Measurements from ENCODE around the gene ASB9.
A peak's percentile ranks its signal among the peaks of the same experiment; 100 is the strongest.

ASB9 gene

DNA sequence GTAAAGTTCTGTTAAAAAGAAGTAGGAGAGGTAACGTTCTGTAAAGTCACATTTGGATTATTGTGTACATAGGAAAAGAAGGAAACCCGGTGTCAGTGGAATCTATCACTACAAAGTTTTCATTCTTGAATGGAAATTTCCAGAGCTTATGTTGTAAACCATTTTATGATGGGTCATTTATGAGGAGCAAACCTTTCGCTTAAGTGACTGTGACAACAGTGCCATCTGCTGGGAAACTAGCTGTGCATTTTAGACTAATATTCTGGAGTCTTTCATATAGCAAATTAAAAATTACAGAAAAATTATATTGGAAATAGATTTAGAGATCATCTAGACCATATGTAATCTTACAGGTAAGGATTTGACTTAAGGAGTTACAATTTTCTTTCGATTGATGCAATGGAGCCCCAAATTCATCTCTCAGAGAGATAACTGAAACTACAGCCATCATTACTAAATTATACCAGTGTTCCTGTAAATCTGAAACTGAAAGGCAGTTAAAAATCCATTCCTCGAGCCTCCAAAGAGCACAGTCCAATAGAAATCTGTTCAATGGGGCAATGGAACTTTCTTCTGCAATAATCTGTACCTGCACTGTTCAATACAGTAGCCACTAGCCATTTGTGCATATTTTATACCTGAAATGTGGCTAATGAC lies 26.9 kb downstream of the ASB9 start:
- Histone ChIP-seq H3K4me1 (ENCODE audit: low read length) (peaks cover 12% of the 10 kb centered on the region), H3K36me3 (replicated peaks; ENCODE audit: low read depth, low read length) (no peaks in the 10 kb centered on the region), H3K4me3 (ENCODE audit: low read length) (0 out of 2 replicates have a peak overlapping the region, but pooled peaks have one; percentile 18), H3K27ac (ENCODE audit: low read length) (no peak overlapping the region), H3K79me2 (ENCODE audit: low read length) (no peaks in the 10 kb centered on the region), H3K9ac (ENCODE audit: low read length) (no peak overlapping the region), H4K20me1 (ENCODE audit: insufficient read depth, low read length) (no peaks in the 10 kb centered on the region), H3K9me3 (ENCODE audit: insufficient read depth, low read length) (no peaks in the 10 kb centered on the region), H2AFZ (ENCODE audit: low read depth, low read length) (no peak overlapping the region), H3K27me3 (ENCODE audit: low read depth, low read length) (no peaks in the 10 kb centered on the region), H3K4me2 (ENCODE audit: low read length) (peak overlapping the region; percentile 33; the same call in 1 of the 2 replicates)
- TF ChIP-seq EZH2phosphoT487 (IDR thresholded peaks at IDR 0.05; ENCODE audit: low read depth), result no peak
- TF ChIP-seq, protein P1, sequence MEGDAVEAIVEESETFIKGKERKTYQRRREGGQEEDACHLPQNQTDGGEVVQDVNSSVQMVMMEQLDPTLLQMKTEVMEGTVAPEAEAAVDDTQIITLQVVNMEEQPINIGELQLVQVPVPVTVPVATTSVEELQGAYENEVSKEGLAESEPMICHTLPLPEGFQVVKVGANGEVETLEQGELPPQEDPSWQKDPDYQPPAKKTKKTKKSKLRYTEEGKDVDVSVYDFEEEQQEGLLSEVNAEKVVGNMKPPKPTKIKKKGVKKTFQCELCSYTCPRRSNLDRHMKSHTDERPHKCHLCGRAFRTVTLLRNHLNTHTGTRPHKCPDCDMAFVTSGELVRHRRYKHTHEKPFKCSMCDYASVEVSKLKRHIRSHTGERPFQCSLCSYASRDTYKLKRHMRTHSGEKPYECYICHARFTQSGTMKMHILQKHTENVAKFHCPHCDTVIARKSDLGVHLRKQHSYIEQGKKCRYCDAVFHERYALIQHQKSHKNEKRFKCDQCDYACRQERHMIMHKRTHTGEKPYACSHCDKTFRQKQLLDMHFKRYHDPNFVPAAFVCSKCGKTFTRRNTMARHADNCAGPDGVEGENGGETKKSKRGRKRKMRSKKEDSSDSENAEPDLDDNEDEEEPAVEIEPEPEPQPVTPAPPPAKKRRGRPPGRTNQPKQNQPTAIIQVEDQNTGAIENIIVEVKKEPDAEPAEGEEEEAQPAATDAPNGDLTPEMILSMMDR (IDR thresholded peaks at IDR 0.05; ENCODE audit: low read depth, low read length), result peak; percentile 74

DNA sequence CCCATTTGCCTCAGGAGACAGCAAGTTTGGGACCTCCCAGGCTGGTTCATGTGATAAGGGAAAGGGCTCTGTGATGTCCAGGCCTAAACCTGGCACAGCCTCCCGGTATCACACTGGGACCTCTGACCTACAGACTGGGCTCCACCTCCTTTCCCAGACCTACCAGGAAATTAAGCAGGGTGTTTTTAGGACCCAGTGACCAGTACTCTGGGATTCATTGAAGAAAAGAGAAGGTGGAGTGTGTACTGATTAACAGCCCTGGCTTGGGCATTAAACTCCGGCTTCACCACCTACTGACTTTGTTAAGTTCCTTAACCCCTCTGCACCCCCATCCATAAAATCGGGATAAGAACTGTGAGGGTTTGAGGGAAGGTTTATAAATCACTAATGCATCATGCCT lies 28.6 kb downstream of the ASB9 start:
- Histone ChIP-seq H3K79me2 (ENCODE audit: low read length) (no peaks in the 10 kb centered on the region), H3K4me1 (ENCODE audit: low read length) (peaks cover 12% of the 10 kb centered on the region), H3K27ac (ENCODE audit: low read length) (no peak overlapping the region), H2AFZ (ENCODE audit: low read depth, low read length) (no peak overlapping the region), H3K4me2 (ENCODE audit: low read length) (no peak overlapping the region), H3K4me3 (ENCODE audit: low read length) (no peak overlapping the region), H3K9me3 (ENCODE audit: insufficient read depth, low read length) (no peaks in the 10 kb centered on the region), H4K20me1 (ENCODE audit: insufficient read depth, low read length) (no peaks in the 10 kb centered on the region), H3K9ac (ENCODE audit: low read length) (no peak overlapping the region), H3K27me3 (ENCODE audit: low read depth, low read length) (no peaks in the 10 kb centered on the region), H3K36me3 (replicated peaks; ENCODE audit: low read depth, low read length) (no peaks in the 10 kb centered on the region)
- no peak for TF ChIP-seq EZH2phosphoT487 (IDR thresholded peaks at IDR 0.05; ENCODE audit: low read depth)
- TF ChIP-seq, protein P1 (IDR thresholded peaks at IDR 0.05; ENCODE audit: low read depth, low read length), result no peak

DNA sequence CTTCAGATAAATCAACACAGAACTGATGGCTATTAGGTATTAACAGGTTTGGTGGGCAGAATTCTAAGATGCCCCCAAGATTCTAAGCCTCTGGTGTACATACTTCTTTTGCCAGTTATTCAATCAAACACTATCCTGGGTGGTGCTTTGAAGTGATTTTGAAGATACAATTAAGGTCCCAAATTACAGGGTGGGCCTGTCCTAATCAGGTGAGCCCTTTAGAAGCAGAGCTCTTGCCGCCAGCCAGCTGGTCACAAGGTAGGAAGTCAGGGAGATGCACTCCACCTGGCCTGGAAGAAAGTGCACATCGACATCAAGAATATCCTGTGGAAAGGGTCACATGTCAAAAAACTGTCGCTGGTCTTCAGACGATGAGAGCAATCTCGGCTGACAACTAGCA lies 29.5 kb downstream of the ASB9 start:
- H3K4me2 ChIP-seq (ENCODE audit: low read length), result no peak overlapping the region
- H3K79me2 ChIP-seq (ENCODE audit: low read length), result no peaks in the 10 kb centered on the region
- no peaks in the 10 kb centered on the region for H3K9me3 ChIP-seq (ENCODE audit: insufficient read depth, low read length)
- peaks cover 12% of the 10 kb centered on the region for H3K4me1 ChIP-seq (ENCODE audit: low read length)
- no peaks in the 10 kb centered on the region for H3K36me3 ChIP-seq (replicated peaks; ENCODE audit: low read depth, low read length)
- no peak overlapping the region for H3K27ac ChIP-seq (ENCODE audit: low read length)
- H3K9ac ChIP-seq (ENCODE audit: low read length), result no peak overlapping the region
- H3K27me3 ChIP-seq (ENCODE audit: low read depth, low read length), result no peaks in the 10 kb centered on the region
- H4K20me1 ChIP-seq (ENCODE audit: insufficient read depth, low read length), result no peaks in the 10 kb centered on the region
- no peak overlapping the region for H2AFZ ChIP-seq (ENCODE audit: low read depth, low read length)
- H3K4me3 ChIP-seq (ENCODE audit: low read length), result no peak overlapping the region
- no peak for TF ChIP-seq EZH2phosphoT487 (IDR thresholded peaks at IDR 0.05; ENCODE audit: low read depth)
- TF ChIP-seq, protein P1 (IDR thresholded peaks at IDR 0.05; ENCODE audit: low read depth, low read length), result no peak

DNA sequence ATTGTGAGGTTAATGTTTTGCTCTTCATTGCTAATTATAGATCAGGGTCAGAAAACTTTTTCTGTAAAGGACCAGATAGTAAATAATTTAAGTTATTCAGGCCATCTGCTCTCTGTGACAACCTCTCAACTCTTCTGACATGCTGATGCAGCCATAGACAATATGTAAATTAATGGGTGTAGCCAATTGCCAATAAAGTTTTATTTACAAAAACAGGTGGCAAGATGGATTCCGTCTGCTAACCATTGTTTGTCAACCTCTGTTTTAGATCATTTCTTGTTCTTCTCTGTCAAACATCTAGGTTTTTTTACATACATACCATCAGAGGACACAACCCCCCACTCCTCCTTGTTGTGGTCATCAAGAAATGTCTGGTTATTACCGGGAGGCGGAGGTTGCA lies 33.7 kb downstream of the ASB9 start:
- TF ChIP-seq EZH2phosphoT487 (IDR thresholded peaks at IDR 0.05; ENCODE audit: low read depth), result no peak
- TF ChIP-seq, protein P1 (IDR thresholded peaks at IDR 0.05; ENCODE audit: low read depth, low read length), result no peak
- H3K4me1 ChIP-seq (ENCODE audit: low read length), result no peaks in the 10 kb centered on the region

More for the DNA sequence above, 33.7 kb downstream of the ASB9 start:
- Histone ChIP-seq H3K9ac (ENCODE audit: low read length) (no peak overlapping the region), H3K27ac (ENCODE audit: low read length) (no peak overlapping the region), H3K79me2 (ENCODE audit: low read length) (no peaks in the 10 kb centered on the region), H3K4me3 (ENCODE audit: low read length) (no peak overlapping the region), H4K20me1 (ENCODE audit: insufficient read depth, low read length) (no peaks in the 10 kb centered on the region), H2AFZ (ENCODE audit: low read depth, low read length) (no peak overlapping the region), H3K27me3 (ENCODE audit: low read depth, low read length) (no peaks in the 10 kb centered on the region), H3K9me3 (ENCODE audit: insufficient read depth, low read length) (no peaks in the 10 kb centered on the region), H3K4me2 (ENCODE audit: low read length) (no peak overlapping the region), H3K36me3 (replicated peaks; ENCODE audit: low read depth, low read length) (no peaks in the 10 kb centered on the region)
